GM21515 (cell line): ENCODE results near the gene PCNT.

Experiments
- ATAC-seq: cut with Tn5 transposase; IDR thresholded peaks from one replicate; pipeline ENCODE4 v1.9.1; 2021; ENCODE audit not compliant: unreplicated experiment

PCNT gene

DNA sequence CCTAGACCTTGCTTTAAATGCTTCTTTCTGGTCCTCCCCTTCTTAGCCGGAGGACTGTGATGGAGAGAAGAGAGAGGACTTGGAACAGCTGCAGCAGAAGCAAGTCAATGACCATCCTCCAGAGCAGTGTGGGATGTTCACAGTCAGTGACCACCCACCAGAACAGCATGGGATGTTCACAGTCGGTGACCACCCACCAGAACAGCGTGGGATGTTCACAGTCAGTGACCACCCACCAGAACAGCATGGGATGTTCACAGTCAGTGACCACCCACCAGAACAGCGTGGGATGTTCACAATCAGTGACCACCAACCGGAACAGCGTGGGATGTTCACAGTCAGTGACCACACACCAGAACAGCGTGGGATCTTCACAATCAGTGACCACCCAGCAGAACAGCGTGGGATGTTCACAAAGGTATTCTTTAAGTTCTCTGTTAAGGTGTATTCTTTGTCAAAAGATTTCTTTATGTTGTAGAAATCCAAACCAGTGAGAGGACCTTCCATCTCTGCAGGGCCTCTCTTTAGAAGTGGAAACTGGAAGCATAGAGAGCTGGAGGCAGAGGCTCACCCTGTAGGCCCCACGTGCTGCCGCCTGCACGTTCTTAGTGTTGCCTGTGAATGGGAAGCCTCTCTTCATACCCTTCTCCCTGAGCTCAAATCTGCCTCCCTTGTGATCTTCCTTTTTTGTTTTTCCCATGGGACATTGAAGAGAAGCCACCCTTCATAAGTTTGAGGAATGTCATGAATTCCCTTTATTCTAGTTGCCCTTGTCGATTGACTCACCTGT lies 10.6 kb downstream of the PCNT start:
- no peak for ATAC-seq

DNA sequence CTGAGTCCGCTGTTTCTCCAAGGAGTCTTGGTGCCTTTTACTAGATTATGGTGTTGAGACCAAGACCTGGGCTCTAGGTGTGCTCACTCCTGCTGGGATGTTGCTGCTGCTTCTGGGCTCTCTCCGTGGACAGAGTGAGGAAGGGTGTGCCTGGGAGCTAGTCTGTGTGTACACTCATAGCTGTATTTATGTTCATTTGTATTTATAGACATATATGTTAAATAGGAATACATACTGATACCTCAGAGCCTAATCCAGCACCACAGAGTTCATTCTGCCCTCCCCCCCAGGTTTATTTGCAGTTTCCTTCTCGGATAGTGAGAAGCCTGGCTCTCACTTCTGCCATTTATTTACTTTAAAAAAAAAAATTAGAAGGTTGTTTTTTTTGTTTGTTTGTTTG lies 12.6 kb downstream of the PCNT start:
- no peak for ATAC-seq

DNA sequence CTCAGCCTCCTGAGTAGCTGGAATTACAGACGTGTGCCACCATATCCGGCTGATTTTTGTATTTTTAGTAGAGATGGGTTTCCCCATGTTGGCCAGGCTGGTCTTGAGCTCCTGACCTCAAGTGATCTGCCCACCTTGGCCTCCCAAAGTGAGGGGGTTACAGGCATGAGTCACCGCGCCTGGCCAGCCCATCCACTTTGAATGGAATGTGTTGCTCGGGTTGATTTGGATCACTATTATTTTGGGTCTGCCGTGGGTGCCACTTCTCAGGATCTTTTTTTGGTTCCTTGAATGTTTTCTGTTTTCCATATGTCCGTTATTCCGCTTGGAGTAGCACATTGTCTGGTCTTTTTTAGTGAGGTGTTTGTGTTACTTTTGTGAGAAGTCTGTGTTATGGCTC lies 17.0 kb downstream of the PCNT start:
- no peak for ATAC-seq

DNA sequence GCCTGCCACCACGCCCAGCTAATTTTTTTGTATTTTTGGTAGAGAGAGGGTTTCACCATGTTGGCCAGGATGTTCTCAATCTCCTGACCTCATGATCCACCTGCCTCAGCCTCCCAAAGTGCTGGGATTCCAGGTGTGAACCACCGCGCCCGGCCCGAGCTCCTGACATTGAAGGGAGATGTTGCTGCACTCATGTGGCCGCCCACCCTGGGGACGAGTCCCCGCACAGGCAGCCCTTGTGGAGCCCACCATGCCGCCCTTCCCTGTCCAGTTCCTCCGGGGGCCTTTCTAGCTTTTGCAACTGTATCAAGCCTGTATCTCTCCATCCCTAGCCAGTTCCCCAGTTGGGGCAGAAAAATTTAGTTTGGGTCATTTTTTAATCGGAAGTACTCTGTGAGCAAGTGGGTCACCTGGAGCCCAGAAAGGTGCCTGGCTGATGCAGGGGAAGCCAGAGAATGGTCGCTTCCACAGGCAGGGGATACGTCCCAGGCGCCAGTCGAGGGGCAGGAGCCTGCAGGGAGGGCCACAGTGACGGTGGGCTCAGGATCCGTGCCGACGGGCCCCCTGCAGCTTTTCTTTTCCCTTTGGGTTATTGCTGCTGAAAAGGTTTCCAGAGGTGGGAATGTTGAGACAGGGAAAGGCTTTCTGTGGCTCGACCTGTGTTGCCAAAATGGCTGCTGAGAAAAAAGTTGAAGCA lies 20.4 kb downstream of the PCNT start:
- ATAC-seq: no peak

DNA sequence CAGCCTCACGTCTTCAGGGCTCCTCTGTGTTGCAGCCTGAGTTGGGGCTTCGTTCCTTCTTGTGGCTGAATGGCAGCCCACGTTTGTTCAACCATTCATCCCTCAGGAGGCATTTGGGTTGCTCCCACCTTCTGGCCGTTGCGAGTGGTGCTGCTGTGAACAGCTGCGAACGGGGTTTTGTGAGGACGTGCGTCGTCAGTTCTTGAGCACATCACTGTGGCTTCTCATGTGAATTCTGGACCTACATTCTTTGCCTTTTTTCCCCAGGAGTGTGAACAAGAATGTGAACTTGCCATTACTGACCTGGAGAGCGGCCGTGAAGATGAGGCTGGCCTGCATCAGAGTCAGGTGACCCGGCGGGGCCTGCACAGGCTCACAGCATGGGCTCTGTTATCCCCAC lies 21.9 kb downstream of the PCNT start:
- no peak for ATAC-seq

DNA sequence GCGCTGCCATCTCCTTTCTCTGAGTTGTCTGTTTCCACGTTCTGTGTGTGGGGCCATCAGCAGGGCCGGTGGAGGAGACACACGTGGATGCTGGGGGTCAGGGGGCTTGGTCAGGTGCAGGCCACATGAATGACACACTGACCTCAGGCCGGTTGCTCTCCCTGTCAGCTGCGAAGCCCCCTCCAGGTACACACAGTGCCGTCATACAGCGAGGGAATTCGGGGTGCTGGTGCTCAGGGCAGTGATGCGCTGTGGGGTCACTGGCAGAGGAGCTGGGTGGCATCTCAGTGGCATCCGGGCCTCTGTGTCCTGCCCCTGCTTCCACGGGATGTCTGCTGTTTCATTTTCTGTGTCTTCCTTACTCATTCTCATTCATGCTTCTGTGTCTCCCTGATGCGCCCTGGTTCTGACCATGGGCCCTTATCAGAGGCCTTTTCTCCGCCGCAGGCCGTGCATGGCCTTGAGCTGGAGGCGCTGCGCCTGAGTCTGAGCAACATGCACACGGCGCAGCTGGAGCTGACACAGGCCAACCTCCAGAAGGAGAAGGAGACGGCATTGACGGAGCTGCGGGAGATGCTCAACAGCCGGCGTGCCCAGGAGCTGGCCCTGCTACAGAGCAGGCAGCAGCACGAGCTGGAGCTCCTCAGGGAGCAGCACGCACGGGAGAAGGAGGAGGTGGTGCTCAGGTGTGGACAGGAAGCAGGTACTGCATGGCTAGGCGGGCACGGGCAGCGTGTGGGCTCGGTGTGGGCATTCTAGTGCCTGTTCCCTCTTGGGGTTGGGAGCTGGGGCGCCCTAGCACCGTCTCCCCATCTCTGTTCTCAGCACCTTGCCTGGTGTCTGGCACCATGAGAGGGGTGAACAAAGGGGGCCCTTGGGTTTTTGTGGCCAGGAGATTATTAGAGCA lies 22.6 kb downstream of the PCNT start:
- ATAC-seq: no peak

DNA sequence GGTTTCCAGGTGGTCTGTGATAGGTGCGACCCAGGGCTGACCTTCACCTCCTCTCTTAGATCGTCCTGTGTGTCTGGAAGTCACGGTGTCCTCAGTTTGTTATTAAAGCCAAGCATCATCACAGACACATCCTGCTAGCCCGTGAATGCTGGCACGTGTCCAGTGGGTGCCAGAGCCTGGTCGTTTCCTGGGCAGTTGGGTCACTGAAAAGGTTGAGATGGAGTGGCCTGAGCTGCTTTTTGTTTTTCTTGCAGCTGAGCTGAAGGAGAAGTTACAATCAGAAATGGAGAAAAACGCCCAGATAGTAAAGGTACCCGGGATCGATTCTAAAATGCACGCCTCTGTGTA lies 23.2 kb downstream of the PCNT start:
- ATAC-seq: no peak

DNA sequence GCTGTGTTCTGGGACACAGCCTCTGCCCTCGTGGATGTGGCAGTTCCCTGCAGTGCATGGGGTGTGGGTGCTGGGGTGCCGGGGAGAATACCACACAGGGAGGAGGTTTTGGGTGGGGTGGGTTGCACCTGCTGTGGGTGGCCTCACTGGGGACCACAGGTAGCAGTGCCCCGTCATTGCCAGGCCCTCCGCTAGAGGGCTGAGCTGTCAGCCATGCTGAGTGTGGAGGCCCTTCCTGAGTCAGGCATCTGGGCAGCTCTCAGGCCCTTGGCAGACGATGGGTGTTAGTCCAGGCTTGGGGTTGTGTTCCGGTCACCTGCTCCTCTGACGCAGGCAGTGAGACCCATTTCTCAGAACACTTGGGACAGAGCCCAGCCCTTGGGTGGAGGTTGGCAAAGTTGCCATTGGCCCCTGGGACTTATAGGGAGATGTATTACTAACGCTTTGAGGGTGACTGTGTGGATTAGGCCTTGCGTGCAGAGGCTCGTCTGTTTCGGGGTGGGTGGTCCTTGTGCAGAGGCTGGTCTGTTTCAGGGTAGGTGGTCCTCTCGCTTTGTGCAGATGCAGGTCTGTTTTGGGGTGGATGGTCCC lies 23.9 kb downstream of the PCNT start:
- ATAC-seq: no peak

DNA sequence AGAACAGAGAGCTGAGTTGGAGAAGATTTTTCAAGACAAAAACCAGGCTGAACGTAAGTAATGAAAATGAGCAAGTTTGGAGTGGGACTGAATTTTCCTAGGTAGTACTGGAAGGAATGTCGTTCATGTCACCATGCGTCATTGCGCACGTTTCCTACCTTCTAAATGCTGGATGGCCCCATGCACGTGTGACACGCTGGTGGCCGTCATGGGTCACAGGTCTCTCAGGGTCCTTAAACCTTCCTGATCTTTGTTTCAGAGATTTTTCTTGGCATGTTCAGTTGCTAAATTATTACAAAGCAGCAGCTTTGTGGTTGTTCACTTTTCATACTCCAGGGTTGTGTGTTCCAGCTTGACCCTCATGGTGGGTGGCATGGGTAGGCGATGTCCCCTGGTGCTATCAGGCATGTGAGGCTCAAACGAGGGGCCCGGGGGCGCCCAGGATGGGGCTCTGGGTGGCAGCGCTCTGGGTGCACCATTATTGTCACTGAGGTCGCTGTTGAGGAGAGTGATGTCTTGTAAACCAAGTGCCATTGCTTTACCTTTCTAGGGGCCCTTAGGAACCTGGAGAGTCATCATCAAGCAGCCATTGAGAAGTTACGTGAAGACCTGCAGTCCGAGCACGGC lies 25.3 kb downstream of the PCNT start:
- ATAC-seq: no peak

DNA sequence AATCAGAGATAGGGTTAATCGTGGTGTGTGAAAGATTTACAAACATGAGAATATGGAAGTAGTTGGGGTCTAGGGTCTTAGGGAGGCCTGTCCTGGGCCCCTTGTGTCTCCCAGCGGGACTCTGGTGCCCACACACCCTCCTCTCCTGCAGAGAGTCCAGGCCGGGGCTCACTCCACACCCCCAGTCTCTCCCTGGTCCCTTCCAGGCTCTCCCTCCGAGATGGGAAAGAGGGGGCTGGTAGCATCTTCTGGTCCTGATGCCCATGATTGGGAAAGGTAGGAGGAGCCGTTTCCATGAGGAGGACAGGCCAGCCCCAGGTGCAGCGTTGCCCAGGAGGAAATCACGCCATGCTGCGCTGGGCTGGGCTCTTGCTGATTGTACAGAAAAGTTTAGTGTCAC lies 26.6 kb downstream of the PCNT start:
- no peak for ATAC-seq

DNA sequence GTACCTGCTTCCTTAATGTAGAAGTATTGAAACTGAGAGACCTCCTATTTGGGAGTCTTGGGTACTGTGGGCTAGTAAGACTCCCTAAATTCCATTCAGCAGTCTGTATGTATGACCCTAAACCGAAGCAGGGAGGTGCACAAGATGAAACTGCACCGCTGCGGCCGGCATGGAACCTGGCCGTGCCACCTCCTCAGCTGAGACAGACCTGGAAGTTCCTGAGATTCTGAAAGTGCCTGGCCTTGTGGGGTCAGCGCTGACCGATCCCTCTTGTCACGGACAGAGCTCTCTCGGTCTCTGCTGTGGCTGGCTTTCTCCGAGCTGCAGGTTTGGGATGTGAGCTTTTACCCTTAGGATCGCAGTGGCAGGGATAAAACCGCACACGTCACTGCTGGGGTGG lies 27.0 kb downstream of the PCNT start:
- ATAC-seq: no peak

DNA sequence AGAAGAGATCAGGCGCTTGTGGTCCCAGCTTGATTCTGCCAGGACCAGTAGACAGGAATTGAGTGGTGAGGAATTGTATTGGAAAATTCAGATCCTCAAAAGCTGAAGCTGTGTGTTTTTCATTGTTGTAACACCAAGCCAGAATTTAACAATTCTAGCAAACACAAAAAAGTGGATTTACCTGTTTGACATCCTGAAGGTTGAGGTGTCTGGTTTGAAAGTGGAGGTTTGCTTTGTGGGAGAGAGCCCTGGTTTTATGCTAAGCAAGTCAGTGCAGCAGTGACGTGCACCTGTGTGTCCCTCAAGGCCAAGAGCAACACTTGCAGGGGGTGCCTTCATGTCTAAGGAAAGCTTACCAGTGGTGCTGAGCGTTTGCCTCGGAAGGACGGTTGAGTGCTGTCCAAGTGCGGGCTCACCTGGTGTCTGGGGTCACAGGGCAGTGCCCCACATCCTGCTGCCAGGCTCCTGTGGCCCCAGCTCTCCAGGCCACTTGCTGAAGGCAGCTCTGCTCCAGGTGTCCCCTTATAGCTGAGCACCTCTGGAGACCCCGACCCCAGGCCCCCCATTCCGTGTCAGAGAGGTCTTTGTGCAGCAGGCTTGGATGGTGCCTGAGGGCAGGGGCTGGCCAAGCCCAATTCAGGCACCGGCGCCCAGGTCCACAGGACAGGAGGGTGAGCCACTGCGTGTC lies 27.7 kb downstream of the PCNT start:
- no peak for ATAC-seq

DNA sequence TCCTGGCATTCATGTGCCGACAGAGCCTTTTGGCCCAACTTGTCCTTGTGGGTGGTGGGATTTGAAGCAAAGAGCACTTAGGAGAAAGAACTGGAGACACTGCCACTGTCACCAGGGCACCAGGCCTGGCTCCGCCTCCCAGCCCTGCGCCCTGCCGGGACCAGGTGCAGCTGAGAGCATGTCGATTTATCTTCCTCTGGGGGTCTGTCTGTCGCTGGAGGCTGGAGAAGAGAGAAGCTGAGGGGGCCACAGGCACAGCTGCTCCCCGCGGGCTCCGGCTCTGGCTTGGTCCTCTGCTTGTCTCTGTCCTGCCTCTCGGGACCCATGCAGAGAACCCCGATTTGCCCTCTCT lies 28.2 kb downstream of the PCNT start:
- ATAC-seq: no peak

DNA sequence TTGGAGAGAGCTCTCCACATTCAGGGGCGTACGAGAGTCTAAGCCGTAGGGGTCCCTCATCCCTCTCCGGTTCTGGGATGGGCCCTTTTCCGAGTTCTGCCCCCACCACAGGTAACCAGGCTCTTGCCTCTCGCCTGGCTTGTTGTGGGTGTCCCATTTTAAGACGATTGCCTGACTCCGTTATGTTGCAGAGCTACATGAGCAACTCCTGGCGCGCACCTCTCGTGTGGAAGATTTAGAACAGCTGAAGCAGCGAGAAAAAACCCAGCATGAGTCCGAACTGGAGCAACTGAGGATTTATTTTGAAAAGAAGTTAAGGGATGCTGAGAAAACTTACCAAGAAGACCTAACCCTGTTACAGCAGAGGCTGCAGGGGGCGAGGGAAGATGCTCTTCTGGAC lies 29.0 kb downstream of the PCNT start:
- ATAC-seq: no peak

DNA sequence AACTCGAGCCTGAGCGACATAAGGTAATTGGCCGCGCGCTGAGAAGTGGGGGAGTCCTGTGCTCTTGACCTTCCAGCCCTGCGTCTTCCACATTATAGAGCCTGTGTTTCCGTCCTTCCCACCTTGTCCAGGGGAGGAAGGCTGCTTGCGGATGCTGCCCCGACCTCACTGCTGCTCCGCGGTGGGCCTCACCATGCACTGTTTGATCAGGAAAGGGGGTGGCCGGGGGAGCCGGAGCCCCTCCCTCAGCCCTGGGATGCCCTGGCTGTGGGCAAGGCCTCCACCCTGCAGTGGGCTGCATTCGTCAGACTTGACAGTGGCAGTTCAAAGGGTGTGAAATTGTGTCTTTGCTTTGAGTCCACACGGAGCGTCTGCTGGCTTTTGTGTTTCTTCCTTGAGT lies 30.1 kb downstream of the PCNT start:
- no peak for ATAC-seq

DNA sequence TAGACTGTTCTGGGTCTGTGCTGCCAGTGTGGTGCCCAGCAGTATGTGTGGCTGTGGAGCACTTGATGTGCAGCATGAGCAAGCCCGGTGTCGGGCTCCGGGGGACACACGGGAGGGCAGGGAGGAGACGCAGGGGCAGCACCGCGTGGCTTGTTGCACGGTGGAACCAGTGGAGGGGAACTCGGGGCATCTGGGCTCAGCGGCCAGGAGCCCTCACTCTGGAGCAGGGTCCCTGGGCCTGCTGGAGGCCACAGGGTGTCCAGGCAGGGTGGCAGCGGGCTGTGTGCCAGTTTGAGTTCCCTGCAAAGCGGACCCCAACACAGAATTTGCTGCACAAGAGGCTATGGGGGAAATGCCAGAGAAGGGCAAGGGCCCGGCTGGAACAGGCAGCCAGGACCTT lies 30.6 kb downstream of the PCNT start:
- ATAC-seq: no peak

DNA sequence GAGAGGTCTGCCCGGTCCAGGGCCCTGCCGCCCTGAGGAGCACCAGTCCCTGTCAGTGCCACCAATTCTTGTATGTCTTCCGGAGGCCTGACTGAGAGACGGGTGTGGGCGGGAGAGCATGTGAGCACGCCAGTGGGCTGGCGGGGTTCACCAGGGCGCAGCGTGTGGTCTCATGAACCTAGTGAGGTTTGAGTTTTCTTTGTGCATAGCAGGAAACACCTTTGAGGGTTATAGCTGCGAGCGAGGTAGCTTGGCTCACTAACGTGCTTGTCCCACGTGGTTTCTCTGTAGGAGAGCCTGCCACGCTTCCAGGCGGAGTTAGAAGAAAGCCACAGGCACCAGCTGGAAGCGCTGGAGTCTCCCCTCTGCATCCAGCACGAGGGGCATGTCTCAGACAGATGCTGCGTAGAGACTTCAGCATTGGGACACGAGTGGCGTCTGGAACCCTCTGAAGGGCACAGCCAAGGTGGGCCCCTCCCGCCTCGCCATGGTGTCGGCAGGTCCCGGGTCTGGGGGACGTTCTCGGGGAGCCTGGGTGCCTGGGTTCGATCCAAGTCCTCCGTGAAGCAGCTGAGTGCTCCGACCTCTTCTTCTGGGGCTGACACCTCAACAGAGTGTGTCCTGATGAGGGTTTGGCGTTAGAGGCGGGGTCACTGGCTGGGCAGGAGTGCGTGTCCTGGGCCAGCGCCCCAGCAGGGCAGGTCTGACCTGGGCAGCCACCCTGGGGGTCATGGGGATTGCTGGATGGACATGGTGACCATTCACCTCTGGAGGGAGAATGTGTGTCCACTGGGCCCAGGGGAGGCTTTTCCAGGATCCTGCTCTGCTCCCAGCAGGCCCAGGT lies 31.4 kb downstream of the PCNT start:
- no peak for ATAC-seq

DNA sequence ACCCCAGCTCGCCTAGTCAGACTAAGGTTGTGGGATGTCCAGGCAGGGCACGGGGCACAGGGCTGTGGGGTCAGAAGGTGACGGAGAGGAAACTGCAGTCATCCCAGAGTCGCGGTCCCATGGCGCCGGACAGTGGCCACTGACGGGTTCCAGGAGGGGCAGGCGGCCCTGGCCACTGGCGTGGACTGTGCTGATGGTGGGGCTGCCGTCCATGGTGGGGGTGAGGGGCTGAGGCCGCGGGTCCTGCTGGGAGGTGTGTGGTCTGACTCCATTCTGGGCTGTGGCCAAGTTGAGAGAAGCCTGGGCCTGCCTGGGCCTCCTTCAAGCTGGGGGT lies 32.0 kb downstream of the PCNT start:
- ATAC-seq: no peak

DNA sequence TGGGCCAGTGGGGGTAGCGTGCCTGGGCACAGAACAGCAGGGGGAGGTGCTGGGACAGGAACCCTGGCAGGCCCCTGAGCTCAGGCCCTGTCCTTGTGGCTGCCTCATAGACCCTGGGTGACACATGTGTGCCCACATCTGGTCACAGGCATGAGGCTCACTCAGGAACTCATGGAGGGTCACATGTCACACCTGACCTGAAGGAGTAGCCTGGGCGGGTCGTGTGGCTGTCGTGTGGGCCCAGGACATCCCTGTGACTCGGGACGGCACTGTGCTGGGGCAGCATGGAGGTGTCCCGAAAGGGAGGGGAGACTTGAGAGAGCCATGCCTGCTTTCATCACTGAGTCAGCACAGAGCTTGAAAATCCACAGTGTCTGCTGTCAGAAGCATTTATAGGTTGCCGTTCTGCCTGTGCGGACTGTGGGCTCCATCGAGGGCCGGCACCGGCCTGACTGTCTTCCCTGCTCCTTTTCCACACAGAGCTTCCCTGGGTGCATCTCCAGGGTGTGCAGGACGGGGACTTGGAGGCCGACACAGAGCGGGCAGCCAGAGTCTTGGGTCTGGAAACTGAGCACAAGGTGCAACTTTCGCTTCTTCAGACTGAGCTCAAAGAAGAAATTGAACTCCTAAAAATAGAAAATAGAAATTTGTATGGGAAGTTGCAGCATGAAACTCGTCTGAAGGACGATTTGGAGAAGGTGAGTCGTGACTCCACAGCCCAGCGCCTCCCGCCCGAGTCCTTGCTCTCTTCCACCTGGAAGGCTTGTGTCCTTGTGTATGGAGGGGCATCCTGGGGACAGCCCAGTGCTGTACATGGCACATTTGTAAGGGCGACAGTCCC lies 32.8 kb downstream of the PCNT start:
- ATAC-seq: no peak
